Neural cell (in vitro differentiated cells): ENCODE measurements around the gene IMMP2L. TPM values are rescaled to one million over a fixed set of nuclear protein-coding genes. Genes with fewer than 3 reads are reported as not detected.

Experiments used
- H2AFZ ChIP-seq: fragments of 200-600, 300-800 bp; sonication (generic), shearing (Covaris generic); 2 replicates; pipeline ENCODE4 v1.6.0; 2014; ENCODE audit warnings: low read depth, mild to moderate bottlenecking, antibody characterized with exemption, low read length, moderate library complexity
- H3F3A ChIP-seq: fragments of 200-600 bp; shearing (Covaris generic); 2 replicates; pipeline ENCODE4 v1.6.1; 2016; ENCODE audit warnings: mild to moderate bottlenecking, moderate library complexity, mixed read lengths, antibody characterized with exemption, low read length; ENCODE audit not compliant: insufficient read depth, poor library complexity, severe bottlenecking
- H3K27ac ChIP-seq: fragments of 200-600, 300-800 bp; sonication (generic), shearing (Covaris generic); 2 replicates; pipeline ENCODE4 v1.5.1; 2014; ENCODE audit warnings: mild to moderate bottlenecking, low read length, moderate library complexity
- H3K27me3 ChIP-seq: fragments of 300-800, 200-600 bp; sonication (generic), shearing (Covaris generic); 2 replicates; pipeline ENCODE4 v1.6.0; 2014; ENCODE audit warnings: mild to moderate bottlenecking, low read depth, low read length, moderate library complexity; ENCODE audit not compliant: insufficient read depth
- H3K36me3 ChIP-seq: fragments of 300-800, 200-600 bp; sonication (generic), shearing (Covaris generic); 2 replicates; pipeline ENCODE4 v1.5.1; 2014; ENCODE audit warnings: mild to moderate bottlenecking, antibody characterized with exemption, low read length, moderate library complexity; ENCODE audit not compliant: insufficient read depth
- H3K4me2 ChIP-seq: fragments of 300-800, 200-600 bp; sonication (generic), shearing (Covaris generic); 2 replicates; pipeline ENCODE4 v1.6.0; 2014; ENCODE audit warnings: mild to moderate bottlenecking, low read length
- H3K4me3 ChIP-seq: fragments of 300-800, 200-600 bp; sonication (generic), shearing (Covaris generic); 2 replicates; pipeline ENCODE4 v1.5.1; 2014; ENCODE audit warnings: mild to moderate bottlenecking, low read length, moderate library complexity
- H3K79me2 ChIP-seq: fragments of 200-600 bp; shearing (Covaris generic); replicated peaks from 2 replicates; pipeline ENCODE4 v1.6.0; 2014; ENCODE audit warnings: mild to moderate bottlenecking, low read length, moderate library complexity; ENCODE audit not compliant: insufficient read depth
- H3K9ac ChIP-seq: fragments of 300-800, 200-600 bp; sonication (generic), shearing (Covaris generic); 2 replicates; pipeline ENCODE4 v1.6.1; 2016; ENCODE audit warnings: mild to moderate bottlenecking, low read length, mixed read lengths
- H3K9me2 ChIP-seq: fragments of 200-600 bp; shearing (Covaris generic); 2 replicates; pipeline ENCODE4 v1.6.1; 2016; ENCODE audit warnings: mild to moderate bottlenecking, low read length, mixed read lengths; ENCODE audit not compliant: insufficient read depth
- H3K9me3 ChIP-seq: fragments of 200-600, 300-800 bp; sonication (generic), shearing (Covaris generic); 2 replicates; pipeline ENCODE4 v1.6.1; 2016; ENCODE audit warnings: mild to moderate bottlenecking, mixed run types, low read length, moderate library complexity, mixed read lengths
- H4K20me1 ChIP-seq: fragments of 200-600 bp; shearing (Covaris generic); 2 replicates; pipeline ENCODE4 v1.6.1; 2016; ENCODE audit warnings: mild to moderate bottlenecking, mixed run types; ENCODE audit not compliant: insufficient read depth
- EP300 ChIP-seq: fragments of 450-650 bp; conservative IDR thresholded peaks from 2 replicates; pipeline ENCODE4 v1.6.1; 2014; ENCODE audit warnings: antibody characterized with exemption, mild to moderate bottlenecking, moderate library complexity; ENCODE audit not compliant: poor library complexity, severe bottlenecking
- EZH2 ChIP-seq: fragments of 200-600, 300-800 bp; shearing (Covaris generic), sonication (generic); IDR thresholded peaks from 2 replicates; pipeline ENCODE4 v1.6.1; 2014; ENCODE audit warnings: antibody characterized with exemption, low read length, borderline replicate concordance, mild to moderate bottlenecking; ENCODE audit not compliant: insufficient read depth, poor library complexity, severe bottlenecking
- MXI1 ChIP-seq: fragments of 450-650 bp; conservative IDR thresholded peaks from 2 replicates; pipeline ENCODE4 v1.6.1; 2014; ENCODE audit warnings: antibody characterized with exemption, mild to moderate bottlenecking; ENCODE audit not compliant: poor library complexity, severe bottlenecking
- POLR2AphosphoS5 ChIP-seq: IDR thresholded peaks from 2 replicates; pipeline ENCODE4 v1.6.1; 2012
- RAD21 ChIP-seq: fragments of 450-650 bp; conservative IDR thresholded peaks from 2 replicates; pipeline ENCODE4 v1.6.1; 2014; ENCODE audit warnings: antibody characterized with exemption, mild to moderate bottlenecking, moderate library complexity
- REST ChIP-seq: IDR thresholded peaks from 2 replicates; pipeline ENCODE4 v1.6.1; 2012; ENCODE audit warnings: borderline replicate concordance
- SMC3 ChIP-seq: fragments of 450-650 bp; conservative IDR thresholded peaks from 2 replicates; pipeline ENCODE4 v1.6.1; 2014; ENCODE audit warnings: antibody characterized with exemption, mild to moderate bottlenecking, moderate library complexity; ENCODE audit not compliant: poor library complexity
- TAF1 ChIP-seq: IDR thresholded peaks from 2 replicates; pipeline ENCODE4 v1.6.1; 2012; ENCODE audit warnings: low read depth
- polyA plus RNA-seq: library from polyadenylated mRNA; depleted of rRNA; stranded (reverse); fragments of >200 nt; gene quantifications from 2 replicates; pipeline ENCODE4 v1.2.3, GENCODE V29; 2014
- TF ChIP-seq, protein P1 (sequence below): fragments of 450-650 bp; IDR thresholded peaks from 2 replicates; pipeline ENCODE4 v1.5.1; 2014; ENCODE audit warnings: antibody characterized with exemption, mild to moderate bottlenecking, moderate library complexity; ENCODE audit not compliant: poor library complexity, severe bottlenecking

Gene IMMP2L
- polyA plus RNA-seq, 1 donor from 2014 or later, result 9.7 TPM

DNA sequence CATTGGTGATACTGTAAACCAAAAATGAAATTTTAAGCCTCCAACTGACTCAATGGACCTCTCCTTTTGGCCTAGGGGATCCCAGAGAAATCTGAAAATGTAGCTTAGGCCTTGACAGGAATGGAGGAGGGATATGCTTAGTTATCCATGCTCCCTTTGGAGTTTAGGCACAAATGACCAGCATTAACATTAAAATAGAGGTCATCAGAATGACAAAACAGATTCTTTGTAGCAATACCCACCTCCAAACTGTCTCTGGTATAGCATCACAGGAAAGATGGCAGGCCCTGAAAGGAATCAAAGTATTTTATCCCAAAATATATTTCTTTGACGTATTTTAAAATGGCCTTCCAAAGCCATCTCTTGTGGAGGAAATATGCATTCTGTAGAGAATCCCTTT is 510.5 kb downstream of the IMMP2L start:
- Histone ChIP-seq H4K20me1 (no peaks in the 10 kb centered on the region), H3K9ac (no peak overlapping the region), H3K4me3 (no peak overlapping the region), H2AFZ (no peak overlapping the region), H3K4me2 (no peak overlapping the region), H3K36me3 (no peaks in the 10 kb centered on the region), H3K27me3 (no peaks in the 10 kb centered on the region), H3K79me2 (no peaks in the 10 kb centered on the region), H3K9me3 (no peaks in the 10 kb centered on the region), H3K27ac (no peak overlapping the region), H3K9me2 (no peaks in the 10 kb centered on the region), H3F3A (no peaks in the 10 kb centered on the region)
- TF ChIP-seq TAF1 (no peak), EZH2 (no peak), EP300 (no peak), REST (no peak), POLR2AphosphoS5 (no peak), SMC3 (no peak), RAD21 (no peak), MXI1 (no peak)
- TF ChIP-seq, protein P1, sequence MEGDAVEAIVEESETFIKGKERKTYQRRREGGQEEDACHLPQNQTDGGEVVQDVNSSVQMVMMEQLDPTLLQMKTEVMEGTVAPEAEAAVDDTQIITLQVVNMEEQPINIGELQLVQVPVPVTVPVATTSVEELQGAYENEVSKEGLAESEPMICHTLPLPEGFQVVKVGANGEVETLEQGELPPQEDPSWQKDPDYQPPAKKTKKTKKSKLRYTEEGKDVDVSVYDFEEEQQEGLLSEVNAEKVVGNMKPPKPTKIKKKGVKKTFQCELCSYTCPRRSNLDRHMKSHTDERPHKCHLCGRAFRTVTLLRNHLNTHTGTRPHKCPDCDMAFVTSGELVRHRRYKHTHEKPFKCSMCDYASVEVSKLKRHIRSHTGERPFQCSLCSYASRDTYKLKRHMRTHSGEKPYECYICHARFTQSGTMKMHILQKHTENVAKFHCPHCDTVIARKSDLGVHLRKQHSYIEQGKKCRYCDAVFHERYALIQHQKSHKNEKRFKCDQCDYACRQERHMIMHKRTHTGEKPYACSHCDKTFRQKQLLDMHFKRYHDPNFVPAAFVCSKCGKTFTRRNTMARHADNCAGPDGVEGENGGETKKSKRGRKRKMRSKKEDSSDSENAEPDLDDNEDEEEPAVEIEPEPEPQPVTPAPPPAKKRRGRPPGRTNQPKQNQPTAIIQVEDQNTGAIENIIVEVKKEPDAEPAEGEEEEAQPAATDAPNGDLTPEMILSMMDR, result no peak

DNA sequence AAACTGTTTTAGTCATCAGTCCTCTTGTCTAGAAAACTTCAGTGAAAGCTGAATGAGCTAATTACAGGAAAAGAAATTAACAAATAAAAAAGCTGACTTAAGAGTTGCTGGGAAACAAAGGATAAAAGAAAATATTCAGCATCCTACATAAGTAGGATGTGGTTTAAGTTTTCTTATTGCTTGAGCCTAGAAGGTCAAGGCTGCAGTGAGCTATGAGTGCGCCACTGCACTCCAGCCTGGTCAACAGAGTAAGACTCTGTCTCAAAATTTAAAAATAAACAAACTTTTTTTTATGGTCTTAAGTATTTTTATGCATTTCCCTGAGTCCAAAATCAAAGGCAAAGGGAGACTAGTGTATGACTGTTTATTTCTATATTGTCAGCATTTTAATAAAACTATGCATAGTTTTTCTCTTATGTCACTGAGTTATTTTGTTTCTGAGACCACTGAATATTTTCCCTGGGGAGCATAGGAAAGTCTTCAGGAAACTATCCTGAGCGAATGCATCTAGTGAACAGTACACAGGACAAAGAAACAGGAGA is 511.3 kb downstream of the IMMP2L start:
- Histone ChIP-seq H2AFZ (no peak overlapping the region), H3K9ac (no peak overlapping the region), H3K79me2 (no peaks in the 10 kb centered on the region), H3K4me2 (no peak overlapping the region), H3K9me3 (no peaks in the 10 kb centered on the region), H4K20me1 (no peaks in the 10 kb centered on the region), H3F3A (no peaks in the 10 kb centered on the region), H3K4me3 (no peak overlapping the region), H3K27me3 (no peaks in the 10 kb centered on the region), H3K9me2 (no peaks in the 10 kb centered on the region), H3K36me3 (no peaks in the 10 kb centered on the region), H3K27ac (no peak overlapping the region)
- TF ChIP-seq EP300 (no peak), RAD21 (no peak)
- TF ChIP-seq, protein P1, result no peak
